Sigmoid colon (tissue), 3 donors: ENCODE results near the gene PIGR.

Source experiments
- POLR2A ChIP-seq, 2 donors: fragments of 450-650 bp; IDR thresholded peaks; one replicate each; pipeline ENCODE4 v1.6.1; 2016; ENCODE audit warnings: antibody characterized with exemption in 2 of 2, mild to moderate bottlenecking in 2 of 2, moderate library complexity in 2 of 2
- TF ChIP-seq, protein P1 (sequence below), 4 experiments: fragments of 450-650 bp in 3 of 4; fragments of 200-600 bp in 1 of 4; IDR thresholded peaks; one replicate each; pipeline ENCODE4 v1.5.1; 2016 to 2019; ENCODE audit warnings: antibody characterized with exemption in 4 of 4, mild to moderate bottlenecking in 3 of 4, moderate library complexity in 2 of 4

GRCh38 chr1:206912445-206913095 is 33.7 kb downstream of the PIGR start:
- TF ChIP-seq, protein P1, sequence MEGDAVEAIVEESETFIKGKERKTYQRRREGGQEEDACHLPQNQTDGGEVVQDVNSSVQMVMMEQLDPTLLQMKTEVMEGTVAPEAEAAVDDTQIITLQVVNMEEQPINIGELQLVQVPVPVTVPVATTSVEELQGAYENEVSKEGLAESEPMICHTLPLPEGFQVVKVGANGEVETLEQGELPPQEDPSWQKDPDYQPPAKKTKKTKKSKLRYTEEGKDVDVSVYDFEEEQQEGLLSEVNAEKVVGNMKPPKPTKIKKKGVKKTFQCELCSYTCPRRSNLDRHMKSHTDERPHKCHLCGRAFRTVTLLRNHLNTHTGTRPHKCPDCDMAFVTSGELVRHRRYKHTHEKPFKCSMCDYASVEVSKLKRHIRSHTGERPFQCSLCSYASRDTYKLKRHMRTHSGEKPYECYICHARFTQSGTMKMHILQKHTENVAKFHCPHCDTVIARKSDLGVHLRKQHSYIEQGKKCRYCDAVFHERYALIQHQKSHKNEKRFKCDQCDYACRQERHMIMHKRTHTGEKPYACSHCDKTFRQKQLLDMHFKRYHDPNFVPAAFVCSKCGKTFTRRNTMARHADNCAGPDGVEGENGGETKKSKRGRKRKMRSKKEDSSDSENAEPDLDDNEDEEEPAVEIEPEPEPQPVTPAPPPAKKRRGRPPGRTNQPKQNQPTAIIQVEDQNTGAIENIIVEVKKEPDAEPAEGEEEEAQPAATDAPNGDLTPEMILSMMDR (IDR thresholded peaks at IDR 0.05): peak; percentile 54 to 86 (median 82)
- no peak for TF ChIP-seq POLR2A (IDR thresholded peaks at IDR 0.05)
